ENCODE data around the gene MORN4.

- TF ChIP-seq CTCF (IDR thresholded peaks at IDR 0.05) (no peak), POLR2A (IDR thresholded peaks at IDR 0.05; ENCODE audit: low read depth) (no peak), EP300 (IDR thresholded peaks at IDR 0.05) (no peak), POLR2AphosphoS5 (IDR thresholded peaks at IDR 0.05) (no peak)
These were observed 31.1 kb upstream of the MORN4 start for GRCh38 chr10:97664282-97664850.
